NCI-H2081 treated with DMSO at 0.1 percent for 48 hours (cell line): Measurements from ENCODE around the gene HIVEP3.

Experiments used
- DNase-seq: peaks from one replicate; lab custom pipeline; 2025; lab: John Stamatoyannopoulos, UW

Gene HIVEP3

GRCh38 chr1:41733021-41733420 lies 185.7 kb downstream of the HIVEP3 start:
- DNase-seq: no peak

GRCh38 chr1:41731516-41732030 lies 187.1 kb downstream of the HIVEP3 start:
- DNase-seq: no peak

GRCh38 chr1:41730806-41731205 lies 187.9 kb downstream of the HIVEP3 start:
- DNase-seq: no peak

GRCh38 chr1:41728403-41729202 lies 190.1 kb downstream of the HIVEP3 start:
- no peak for DNase-seq

GRCh38 chr1:41727749-41728115 lies 191.0 kb downstream of the HIVEP3 start:
- no peak for DNase-seq

GRCh38 chr1:41726899-41727748 lies 191.6 kb downstream of the HIVEP3 start:
- DNase-seq: no peak

GRCh38 chr1:41726292-41726691 lies 192.4 kb downstream of the HIVEP3 start:
- DNase-seq: no peak

GRCh38 chr1:41724926-41725325 lies 193.8 kb downstream of the HIVEP3 start:
- no peak for DNase-seq

- no peak for DNase-seq
These were observed 194.5 kb downstream of the HIVEP3 start for GRCh38 chr1:41724248-41724647.

- DNase-seq: no peak
These were observed 194.9 kb downstream of the HIVEP3 start for GRCh38 chr1:41723786-41724185.

GRCh38 chr1:41722184-41722583 lies 196.5 kb downstream of the HIVEP3 start:
- DNase-seq: no peak

- DNase-seq: no peak
These were observed 197.8 kb downstream of the HIVEP3 start for GRCh38 chr1:41720861-41721410.

GRCh38 chr1:41719590-41719989 lies 199.1 kb downstream of the HIVEP3 start:
- no peak for DNase-seq

GRCh38 chr1:41719128-41719527 lies 199.6 kb downstream of the HIVEP3 start:
- DNase-seq: no peak

GRCh38 chr1:41718497-41718896 lies 200.2 kb downstream of the HIVEP3 start:
- DNase-seq: no peak

- DNase-seq: no peak
These were observed 202.3 kb downstream of the HIVEP3 start for GRCh38 chr1:41716188-41717130.

GRCh38 chr1:41715441-41716095 lies 203.2 kb downstream of the HIVEP3 start:
- no peak for DNase-seq

- DNase-seq: no peak
These were observed 203.9 kb downstream of the HIVEP3 start for GRCh38 chr1:41714638-41715389.

- DNase-seq: no peak
These were observed 205.0 kb downstream of the HIVEP3 start for GRCh38 chr1:41713557-41714327.
